Ovary (tissue), 3 donors: Measurements from ENCODE around the gene CEND1.

Experiments used
- CTCF ChIP-seq, 3 donors: fragments of 450-650 bp in 2 of 3; fragments of 200-600 bp in 1 of 3; IDR thresholded peaks; one replicate each; pipeline versions ENCODE4 v1.5.1 to v1.8.0; 2016 to 2022; ENCODE audit warnings: antibody characterized with exemption in 3 of 3, mild to moderate bottlenecking in 1 of 3
- EP300 ChIP-seq: sonication (generic); formaldehyde crosslinking; IDR thresholded peaks from one replicate; pipeline ENCODE4 v1.6.1; 2017; ENCODE audit warnings: antibody characterized with exemption
- POLR2A ChIP-seq: fragments of 450-650 bp; IDR thresholded peaks from one replicate; pipeline ENCODE4 v1.6.1; 2017; ENCODE audit warnings: antibody characterized with exemption, mild to moderate bottlenecking, moderate library complexity
- donor health status: DM: no; HTN: no; CAD: no.

DNA sequence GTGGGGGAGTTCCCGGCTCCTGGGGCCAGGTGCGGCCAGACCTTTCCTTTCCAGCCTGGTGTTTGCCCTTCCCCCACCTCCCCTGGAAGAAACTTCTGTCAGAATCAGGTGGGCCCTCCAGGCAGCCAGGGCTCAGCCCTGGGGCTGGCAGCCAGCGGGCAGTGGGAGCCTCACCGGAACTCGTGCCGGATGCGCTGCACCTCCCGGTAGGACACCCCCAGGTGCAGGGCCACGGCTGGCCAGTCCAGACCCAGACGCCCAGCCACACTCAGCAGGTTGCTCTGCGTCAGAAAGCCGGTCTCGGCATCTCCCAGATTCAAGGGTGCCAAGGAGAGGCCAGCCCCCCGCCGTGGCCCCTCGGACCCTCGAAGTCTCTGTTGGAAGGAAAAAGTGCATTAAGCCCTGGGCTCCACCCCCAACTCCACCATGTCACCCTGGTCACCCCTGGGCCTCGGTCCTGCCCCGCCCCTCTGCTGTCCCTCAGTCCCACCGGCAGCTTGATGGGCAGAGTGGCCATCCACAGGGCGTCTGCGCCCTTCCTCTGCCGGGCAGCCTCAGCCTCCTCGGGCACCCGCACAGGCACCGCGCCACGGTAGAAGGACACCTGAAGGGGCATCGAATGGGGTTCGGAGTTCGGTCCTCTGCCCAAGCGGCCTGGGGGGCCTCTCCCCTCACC is 9.9 kb upstream of the CEND1 start:
- TF ChIP-seq CTCF (IDR thresholded peaks at IDR 0.05) = no peak
- TF ChIP-seq EP300 = no peak
- TF ChIP-seq POLR2A = no peak
